ENCODE measurements around the gene DCC.

DNA sequence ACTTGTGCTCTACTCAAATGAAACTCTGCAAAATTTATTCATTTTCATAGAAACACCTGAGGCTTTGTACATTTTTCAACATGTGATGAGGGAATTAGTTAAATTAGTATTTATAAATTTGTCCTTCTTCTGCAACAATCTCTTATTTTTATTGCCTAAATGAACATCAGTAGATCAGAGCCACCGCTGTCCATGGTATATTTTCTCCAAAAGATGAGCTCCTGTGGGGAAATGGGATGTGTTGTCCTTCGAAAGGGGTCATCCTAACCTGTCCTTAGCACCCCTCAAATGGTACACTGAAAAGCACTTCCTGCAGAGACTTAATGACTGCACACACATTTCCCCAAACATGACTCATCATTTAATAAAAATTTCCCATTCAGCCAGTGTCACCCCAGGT lies 1169.9 kb downstream of the DCC start:
- TF ChIP-seq CTCF (IDR thresholded peaks at IDR 0.05) = no peak
- no peak for TF ChIP-seq ELF4 (CRISPR knock-in tag; IDR thresholded peaks at IDR 0.05; ENCODE audit: low read depth)
- TF ChIP-seq, protein P1, sequence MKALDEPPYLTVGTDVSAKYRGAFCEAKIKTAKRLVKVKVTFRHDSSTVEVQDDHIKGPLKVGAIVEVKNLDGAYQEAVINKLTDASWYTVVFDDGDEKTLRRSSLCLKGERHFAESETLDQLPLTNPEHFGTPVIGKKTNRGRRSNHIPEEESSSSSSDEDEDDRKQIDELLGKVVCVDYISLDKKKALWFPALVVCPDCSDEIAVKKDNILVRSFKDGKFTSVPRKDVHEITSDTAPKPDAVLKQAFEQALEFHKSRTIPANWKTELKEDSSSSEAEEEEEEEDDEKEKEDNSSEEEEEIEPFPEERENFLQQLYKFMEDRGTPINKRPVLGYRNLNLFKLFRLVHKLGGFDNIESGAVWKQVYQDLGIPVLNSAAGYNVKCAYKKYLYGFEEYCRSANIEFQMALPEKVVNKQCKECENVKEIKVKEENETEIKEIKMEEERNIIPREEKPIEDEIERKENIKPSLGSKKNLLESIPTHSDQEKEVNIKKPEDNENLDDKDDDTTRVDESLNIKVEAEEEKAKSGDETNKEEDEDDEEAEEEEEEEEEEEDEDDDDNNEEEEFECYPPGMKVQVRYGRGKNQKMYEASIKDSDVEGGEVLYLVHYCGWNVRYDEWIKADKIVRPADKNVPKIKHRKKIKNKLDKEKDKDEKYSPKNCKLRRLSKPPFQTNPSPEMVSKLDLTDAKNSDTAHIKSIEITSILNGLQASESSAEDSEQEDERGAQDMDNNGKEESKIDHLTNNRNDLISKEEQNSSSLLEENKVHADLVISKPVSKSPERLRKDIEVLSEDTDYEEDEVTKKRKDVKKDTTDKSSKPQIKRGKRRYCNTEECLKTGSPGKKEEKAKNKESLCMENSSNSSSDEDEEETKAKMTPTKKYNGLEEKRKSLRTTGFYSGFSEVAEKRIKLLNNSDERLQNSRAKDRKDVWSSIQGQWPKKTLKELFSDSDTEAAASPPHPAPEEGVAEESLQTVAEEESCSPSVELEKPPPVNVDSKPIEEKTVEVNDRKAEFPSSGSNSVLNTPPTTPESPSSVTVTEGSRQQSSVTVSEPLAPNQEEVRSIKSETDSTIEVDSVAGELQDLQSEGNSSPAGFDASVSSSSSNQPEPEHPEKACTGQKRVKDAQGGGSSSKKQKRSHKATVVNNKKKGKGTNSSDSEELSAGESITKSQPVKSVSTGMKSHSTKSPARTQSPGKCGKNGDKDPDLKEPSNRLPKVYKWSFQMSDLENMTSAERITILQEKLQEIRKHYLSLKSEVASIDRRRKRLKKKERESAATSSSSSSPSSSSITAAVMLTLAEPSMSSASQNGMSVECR (CRISPR knock-in tag; IDR thresholded peaks at IDR 0.05; ENCODE audit: borderline replicate concordance) = no peak
- TF ChIP-seq NR3C1 (CRISPR knock-in tag; conservative IDR thresholded peaks at IDR 0.05; ENCODE audit: low read depth) = no peak
- TF ChIP-seq ATF1 (CRISPR knock-in tag; IDR thresholded peaks at IDR 0.05) = no peak
- no peak for TF ChIP-seq GABPB1 (CRISPR knock-in tag; IDR thresholded peaks at IDR 0.05)
